Activated CD8-positive, alpha-beta memory T cell treated with anti-CD3 and anti-CD28 coated beads, Interleukin-2, amount 50 U/mL, for 1 hour (primary cell): ENCODE data around the gene ZSCAN2.

Experiments used
- DNase-seq: peaks from one replicate; pipeline ENCODE4 v3.0.0-alpha.2; 2020; ENCODE audit errors: extremely low read depth

The ZSCAN2 gene

DNA sequence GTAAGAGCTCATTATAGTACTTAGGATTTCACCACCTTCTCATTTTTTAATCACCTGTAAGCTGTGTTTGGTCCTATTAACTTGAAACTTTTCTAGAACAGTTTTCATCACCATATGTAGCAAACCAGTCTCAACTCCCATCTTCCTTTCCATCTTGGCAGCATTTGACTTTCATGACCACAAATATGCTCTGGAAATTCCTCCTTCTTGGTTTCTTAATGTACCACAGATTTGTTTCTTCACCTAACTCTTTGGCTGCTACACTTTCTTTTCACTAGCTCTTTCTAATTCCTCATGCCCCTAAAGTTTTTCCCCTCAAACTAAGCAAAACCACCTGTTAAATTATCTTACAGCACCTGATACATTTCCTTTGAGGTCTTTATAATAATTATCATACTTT lies 70.4 kb downstream of the ZSCAN2 start:
- DNase-seq = no peak
